Spinal cord (tissue), 10 donors: ENCODE data around the gene ZNF280A. TPM values are rescaled to one million over a fixed set of nuclear protein-coding genes. Genes with fewer than 3 reads are reported as not detected.

Source experiments
- DNase-seq, 6 donors: peaks; one replicate each; pipeline versions ENCODE4 v3.0.0 to v3.0.0-alpha.2; 2013 to 2015; ENCODE audit warnings: low spot score in 6 of 6, low read depth in 4 of 6
- H3K27ac ChIP-seq: one replicate; pipeline ENCODE4 v1.5.1; 2013; ENCODE audit warnings: low read depth, low read length, control low read depth
- H3K27me3 ChIP-seq: one replicate; pipeline ENCODE4 v1.6.1; 2013; ENCODE audit warnings: low read length; ENCODE audit not compliant: control insufficient read depth, insufficient read depth
- H3K36me3 ChIP-seq: one replicate; pipeline ENCODE4 v1.6.1; 2013; ENCODE audit warnings: low read length; ENCODE audit not compliant: control insufficient read depth, insufficient read depth
- H3K4me1 ChIP-seq: one replicate; pipeline ENCODE4 v1.6.1; 2013; ENCODE audit warnings: low read length; ENCODE audit not compliant: control insufficient read depth, insufficient read depth
- H3K4me3 ChIP-seq: one replicate; pipeline ENCODE4 v1.5.1; 2013; ENCODE audit warnings: low read depth, low read length, control low read depth
- H3K9me3 ChIP-seq: one replicate; pipeline ENCODE4 v1.6.1; 2013; ENCODE audit warnings: low read length; ENCODE audit not compliant: control insufficient read depth, insufficient read depth
- WGBS: methylation state at CpG from one replicate; pipeline ENCODE4 v1.1.5; 2013; ENCODE audit warnings: missing lambda C conversion rate; ENCODE audit not compliant: insufficient coverage; 5-methylcytosine and 5-hydroxymethylcytosine counted together
- polyA plus RNA-seq, 2 donors: library from polyadenylated mRNA; unstranded; fragments of 120-200 nt; gene quantifications; one replicate each; pipeline ENCODE4 v1.2.1, GENCODE V29; 2013; ENCODE audit not compliant: insufficient read length in 2 of 2
- total RNA-seq, 2 donors: library from RNA; depleted of rRNA in 1 of 2; stranded (reverse); fragments of 120-200 nt in 1 of 2; fragments of >200 nt in 1 of 2; gene quantifications; one replicate each; pipeline versions ENCODE4 v1.2.3 to v1.2.4, GENCODE V29; 2013 to 2014
- donor health status: healthy.

Gene ZNF280A
- total and polyA plus RNA-seq, 4 donors: 0.10 to 0.50 (median 0.18) TPM; not detected in 1

- H3K27me3 ChIP-seq: peaks cover 4% of the 10 kb centered on the region
- H3K9me3 ChIP-seq: peaks cover 2% of the 10 kb centered on the region
- H3K36me3 ChIP-seq: no peaks in the 10 kb centered on the region
- no peak for DNase-seq
- no peak overlapping the region for H3K27ac ChIP-seq
- no peaks in the 10 kb centered on the region for H3K4me1 ChIP-seq
- H3K4me3 ChIP-seq: no peak overlapping the region
- 79% methylated on average over 7 of the region's 11 CpGs for WGBS
Observed at GRCh38 chr22:22464541-22465054, 55.5 kb downstream of the ZNF280A start.

DNA sequence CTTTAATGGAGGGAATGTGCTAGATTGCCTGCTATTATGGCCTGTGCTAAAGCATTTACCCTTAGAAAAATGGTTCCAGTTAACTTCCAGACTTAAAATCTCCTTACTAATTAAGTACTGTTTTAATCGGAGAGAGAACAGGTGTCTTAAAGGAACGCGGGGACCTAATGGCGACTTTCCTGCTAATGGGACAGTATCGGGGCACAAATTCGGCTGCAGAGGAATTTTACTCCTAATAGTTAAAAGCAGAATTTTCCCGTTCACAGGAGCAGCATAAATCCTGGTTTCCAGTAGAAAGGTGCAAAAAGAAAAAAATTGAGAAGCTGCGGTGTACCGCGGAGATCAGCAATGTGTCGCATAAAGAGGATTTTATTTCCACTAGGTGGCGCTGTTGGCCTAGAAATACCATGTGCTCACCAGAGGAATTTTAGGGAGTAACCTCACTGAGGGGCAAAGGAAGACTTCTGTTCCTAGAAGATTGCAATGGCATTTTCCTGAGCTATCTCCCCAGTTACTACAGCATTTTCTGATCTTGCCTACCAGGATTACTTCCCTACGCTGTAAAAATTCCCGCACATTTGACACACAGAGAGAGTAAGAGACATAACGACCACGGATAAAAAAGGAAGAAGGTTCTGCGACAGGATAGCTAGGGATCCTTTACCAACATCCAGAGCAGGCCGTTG is 56.1 kb downstream of the ZNF280A start:
- 22% methylated on average over 15 of the region's 18 CpGs for WGBS
- no peaks in the 10 kb centered on the region for H3K4me1 ChIP-seq
- DNase-seq: peak; percentile 59 to 94 (median 79)
- peaks cover 4% of the 10 kb centered on the region for H3K27me3 ChIP-seq
- peaks cover 2% of the 10 kb centered on the region for H3K9me3 ChIP-seq
- H3K27ac ChIP-seq: no peak overlapping the region
- no peak overlapping the region for H3K4me3 ChIP-seq
- H3K36me3 ChIP-seq: no peaks in the 10 kb centered on the region

Other genes starting within 250 kb of the ZNF280A start
- gene ZNF280B, start 11.5 kb downstream of the ZNF280A start, total RNA-seq: 1 to 10 TPM; 3.4 to 5.0 TPM
- gene ZNF280B, start 11.5 kb downstream of the ZNF280A start, polyA plus RNA-seq: 1 to 10 TPM; 4.0 to 4.6 TPM
- gene PRAME, start 39.0 kb upstream of the ZNF280A start, total RNA-seq: under 1 TPM in 1 of 2 donors, not detected in 1; 0.30 TPM
- under 1 TPM in 1 of 2 donors, not detected in 1; 0.17 TPM for gene PRAME, start 39.0 kb upstream of the ZNF280A start, polyA plus RNA-seq
- not detected for gene GGTLC2, start 124.3 kb upstream of the ZNF280A start, total RNA-seq
- gene GGTLC2, start 124.3 kb upstream of the ZNF280A start, polyA plus RNA-seq: under 1 TPM in 1 of 2 donors, not detected in 1; 0.63 TPM